HepG2 (cell line): Measurements from ENCODE around the gene PCSK5. TPM values are rescaled to one million over a fixed set of nuclear protein-coding genes. Genes with fewer than 3 reads are reported as not detected.

Experiments
- ATAC-seq: fragments of 200-7000 bp; cut with Tn5 transposase; 3 replicates; pipeline ENCODE4 v1.9.1; 2020; ENCODE audit warnings: mild to moderate bottlenecking, moderate library complexity
- BruUV-seq: library from RNA; stranded (reverse); fragments of 400-500 nt; replicated peaks from 2 replicates; lab custom pipeline; 2021; lab: Mats Ljungman, UMichigan
- CTCF ChIA-PET: fragments of 300-600 bp; formaldehyde crosslinking; extraction: SDS; loops from one replicate; lab custom pipeline; 2021; ENCODE audit warnings: low total read pairs, inconsistent platforms, low intra/inter-chr PET ratio; lab: Yijun Ruan, JAX
- POLR2A ChIA-PET: fragments of 350-600 bp; sonication (Branson Sonifier 250); formaldehyde crosslinking; loops from one replicate; lab custom pipeline; 2020; ENCODE audit warnings: antibody characterized with exemption, inconsistent platforms; lab: Yijun Ruan, JAX
- DNase-seq: peaks from one replicate; pipeline ENCODE4 v3.0.0-alpha.2; 2015; ENCODE audit warnings: low spot score
- FAIRE-seq: peaks from 3 replicates; lab custom pipeline; 2011; peaks lifted over from hg19 to GRCh38; lab: Jason Lieb, UNC
- H2AFZ ChIP-seq: one replicate; pipeline ENCODE4 v1.6.1; 2011; ENCODE audit warnings: low read length, inconsistent platforms
- H3K27ac ChIP-seq: fragments of 300-600 bp; 3 replicates; pipeline ENCODE4 v1.8.0; 2011; ENCODE audit warnings: mixed run types, mild to moderate bottlenecking, mixed read lengths, low read length, inconsistent platforms; ENCODE audit not compliant: insufficient read depth; ENCODE audit errors: extremely low read length
- H3K27me3 ChIP-seq, 2 experiments: fragments of 200-600 bp in 1 of 2; 2 replicates in 1 of 2; 3 replicates in 1 of 2; pipeline versions ENCODE4 v1.6.0 to v1.8.0; 2011; ENCODE audit warnings: low read length in 2 of 2, mild to moderate bottlenecking in 2 of 2, moderate library complexity in 2 of 2, inconsistent platforms in 1 of 2; ENCODE audit not compliant: insufficient read depth in 2 of 2, control insufficient read depth in 1 of 2
- H3K36me3 ChIP-seq, 2 experiments: fragments of 200-600 bp in 1 of 2; replicated peaks in 1 of 2; 2 replicates in 1 of 2; 3 replicates in 1 of 2; pipeline versions ENCODE4 v1.5.1 to v1.8.0; 2011; ENCODE audit warnings: low read length in 2 of 2, inconsistent platforms in 1 of 2; ENCODE audit not compliant: insufficient read depth in 2 of 2, control insufficient read depth in 1 of 2
- H3K4me1 ChIP-seq: 2 replicates; pipeline ENCODE4 v1.5.1; 2012; ENCODE audit warnings: low read length, inconsistent platforms; ENCODE audit not compliant: insufficient read depth
- H3K4me2 ChIP-seq: 2 replicates; pipeline ENCODE4 v1.6.0; 2011; ENCODE audit warnings: low read depth, low read length, inconsistent platforms
- H3K4me3 ChIP-seq, 3 experiments: fragments of 200-600 bp in 1 of 3; sonication (generic), shearing (Covaris generic) in 1 of 3; replicated peaks in 1 of 3; 2 replicates each; pipeline ENCODE4 v1.5.1; 2011 to 2016; ENCODE audit warnings: low read length in 3 of 3, inconsistent platforms in 2 of 3, low read depth in 2 of 3, mild to moderate bottlenecking in 2 of 3, control low read depth in 1 of 3, mixed read lengths in 1 of 3; ENCODE audit not compliant: insufficient read depth in 1 of 3
- H3K79me2 ChIP-seq: one replicate; pipeline ENCODE4 v1.6.1; 2011; ENCODE audit warnings: low read length, inconsistent platforms; ENCODE audit not compliant: insufficient read depth
- H3K9ac ChIP-seq: 2 replicates; pipeline ENCODE4 v1.6.0; 2011; ENCODE audit warnings: mild to moderate bottlenecking, low read depth, low read length, inconsistent platforms; ENCODE audit not compliant: insufficient read depth
- H3K9me3 ChIP-seq: 2 replicates; pipeline ENCODE4 v1.5.1; 2012; ENCODE audit warnings: mild to moderate bottlenecking, low read length
- H4K20me1 ChIP-seq: 2 replicates; pipeline ENCODE4 v1.6.0; 2011; ENCODE audit warnings: inconsistent platforms, mild to moderate bottlenecking, low read length, moderate library complexity; ENCODE audit not compliant: insufficient read depth
- KAT7 ChIP-seq: IDR thresholded peaks from 2 replicates; pipeline ENCODE4 v1.6.1; 2018; ENCODE audit warnings: borderline replicate concordance, missing compliant biosample characterization
- NKX3-1 ChIP-seq: sonication (generic); formaldehyde crosslinking; IDR thresholded peaks from 2 replicates; pipeline ENCODE4 v1.5.0; 2020; ENCODE audit warnings: missing genetic modification reagents
- SRSF4 ChIP-seq: fragments of 200-400 bp; formaldehyde crosslinking; IDR thresholded peaks from one replicate; pipeline ENCODE4 v1.6.1; 2018; ENCODE audit warnings: mild to moderate bottlenecking, low read depth, low read length, moderate library complexity; ENCODE audit not compliant: poor library complexity, severe bottlenecking
- TBX2 ChIP-seq: sonication (generic); formaldehyde crosslinking; IDR thresholded peaks from 2 replicates; pipeline ENCODE4 v1.5.0; 2020; ENCODE audit warnings: missing genetic modification reagents, mild to moderate bottlenecking, borderline replicate concordance
- TCF12 ChIP-seq, 2 experiments: fragments of 450-650 bp in 1 of 2; sonication (generic) in 1 of 2; formaldehyde crosslinking in 1 of 2; IDR thresholded peaks; 2 replicates each; pipeline versions ENCODE4 v1.6.1 to v1.8.0; 2017 to 2022; ENCODE audit warnings: antibody characterized with exemption in 1 of 2, mild to moderate bottlenecking in 1 of 2, missing genetic modification reagents in 1 of 2, moderate library complexity in 1 of 2
- ZBTB7A ChIP-seq: sonication (generic); formaldehyde crosslinking; IDR thresholded peaks from 2 replicates; pipeline ENCODE4 v1.8.0; 2022; ENCODE audit warnings: mild to moderate bottlenecking, missing genetic modification reagents
- WGBS: methylation state at CpG from one replicate; pipeline ENCODE4 v1.1.6; 2017; ENCODE audit warnings: low lambda C conversion rate; 5-methylcytosine and 5-hydroxymethylcytosine counted together
- in situ Hi-C: cut with HindIII; loops from 2 replicates; pipeline ENCODE4 v1.10.0; 2017; ENCODE audit warnings: low pct_unique_long_range_greater_than_20kb; ENCODE audit not compliant: extremely low pct_ligation_motif_present
- intact Hi-C: fragments of 100-400 bp; cut with micrococcal nuclease; formaldehyde crosslinking; loops from one replicate; pipeline ENCODE4 v1.10.0; 2022; ENCODE audit not compliant: unreplicated experiment
- polyA plus RNA-seq, 8 experiments: library from polyadenylated mRNA; depleted of rRNA in 3 of 8; stranded (reverse) in 7 of 8; unstranded in 1 of 8; fragments of >200 nt; fragmentation: Illumina TruSeq in 4 of 8; extraction: Trizol in 4 of 8; gene quantifications; 2 replicates each; pipeline versions ENCODE4 v1.2.1 to v1.2.3, GENCODE V29; 2011 to 2016; ENCODE audit warnings: low read depth in 4 of 8, missing spikeins in 1 of 8, mixed read lengths in 1 of 8; ENCODE audit not compliant: insufficient read depth in 1 of 8
- total RNA-seq, 5 experiments: library from RNA; depleted of rRNA; stranded (reverse); fragments of >200 nt; fragmentation: Illumina TruSeq; extraction: Trizol; gene quantifications; 2 replicates each; pipeline ENCODE4 v1.2.3, GENCODE V29; 2016; ENCODE audit warnings: low read depth in 1 of 5
- TF ChIP-seq, protein P1 (sequence below): sonication (generic); IDR thresholded peaks from 2 replicates; pipeline ENCODE4 v1.6.1; 2016; ENCODE audit warnings: low read depth, borderline replicate concordance
- TF ChIP-seq, protein P2 (sequence below): sonication (generic); formaldehyde crosslinking; IDR thresholded peaks from 2 replicates; pipeline ENCODE4 v1.8.1; 2023; ENCODE audit warnings: mild to moderate bottlenecking, missing genetic modification reagents
- TF ChIP-seq, protein P3 (sequence below): sonication (generic); formaldehyde crosslinking; IDR thresholded peaks from 2 replicates; pipeline ENCODE4 v1.8.1; 2023; ENCODE audit warnings: mild to moderate bottlenecking, missing genetic modification reagents, borderline replicate concordance
- TF ChIP-seq, protein P4 (sequence below): sonication (generic); formaldehyde crosslinking; IDR thresholded peaks from 2 replicates; pipeline ENCODE4 v1.5.0; 2020; ENCODE audit warnings: mild to moderate bottlenecking, missing genetic modification reagents, moderate library complexity
- TF ChIP-seq, protein P5 (sequence below): sonication (generic); formaldehyde crosslinking; conservative IDR thresholded peaks from 2 replicates; pipeline ENCODE4 v1.8.1; 2023; ENCODE audit warnings: missing genetic modification reagents

The PCSK5 gene
- total and polyA plus RNA-seq, 2 of the 13 experiments (the other 11 are each of a cell fraction or from before 2014, with no cell fraction given) = 0.55 to 0.66 TPM

DNA sequence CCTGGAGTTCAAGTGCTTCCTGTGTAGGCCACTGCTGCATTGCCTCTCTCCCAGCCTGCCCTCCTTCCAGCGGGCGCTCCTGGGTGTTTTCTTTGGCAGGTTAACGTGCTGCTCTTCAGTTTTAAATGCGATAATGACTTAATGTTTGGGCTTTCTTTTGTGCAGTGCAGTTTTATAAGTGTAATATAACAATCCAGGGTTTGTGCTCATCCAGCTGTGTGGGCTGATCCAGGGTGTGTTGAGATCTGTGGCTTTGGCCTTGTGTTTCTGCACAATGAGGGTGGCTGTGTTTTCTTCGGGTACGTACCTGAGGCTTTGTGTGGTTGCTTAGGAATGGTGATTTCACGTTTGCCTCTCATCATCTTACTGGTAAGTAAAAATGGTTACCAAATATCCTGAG, 50.6 kb downstream of the PCSK5 start:
- ChIA-PET POLR2A (no interaction called here), CTCF (no interaction called here)
- intact Hi-C loops = no loop called here
- ATAC-seq (no peak), DNase-seq (no peak), FAIRE-seq (no peak)
- Histone ChIP-seq H3K4me3 (no peak overlapping the region), H3K4me2 (no peak overlapping the region), H3K4me1 (no peaks in the 10 kb centered on the region), H3K9me3 (no peaks in the 10 kb centered on the region), H3K9ac (no peak overlapping the region), H3K79me2 (no peaks in the 10 kb centered on the region), H3K36me3 (no peaks in the 10 kb centered on the region), H4K20me1 (no peaks in the 10 kb centered on the region), H2AFZ (no peak overlapping the region), H3K27ac (no peak overlapping the region), H3K27me3 (no peaks in the 10 kb centered on the region)
- no TSS peak for BruUV-seq
- 57% methylated on average over 6 of the region's 7 CpGs for WGBS
- TF ChIP-seq TCF12 (IDR thresholded peaks at IDR 0.05) (no peak), TCF12 (CRISPR knock-in tag; IDR thresholded peaks at IDR 0.05) (no peak), NKX3-1 (no peak), ZBTB7A (CRISPR knock-in tag) (no peak)
- TF ChIP-seq, protein P1, sequence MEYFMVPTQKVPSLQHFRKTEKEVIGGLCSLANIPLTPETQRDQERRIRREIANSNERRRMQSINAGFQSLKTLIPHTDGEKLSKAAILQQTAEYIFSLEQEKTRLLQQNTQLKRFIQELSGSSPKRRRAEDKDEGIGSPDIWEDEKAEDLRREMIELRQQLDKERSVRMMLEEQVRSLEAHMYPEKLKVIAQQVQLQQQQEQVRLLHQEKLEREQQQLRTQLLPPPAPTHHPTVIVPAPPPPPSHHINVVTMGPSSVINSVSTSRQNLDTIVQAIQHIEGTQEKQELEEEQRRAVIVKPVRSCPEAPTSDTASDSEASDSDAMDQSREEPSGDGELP = no peak
- in situ Hi-C loops = no loop called here

DNA sequence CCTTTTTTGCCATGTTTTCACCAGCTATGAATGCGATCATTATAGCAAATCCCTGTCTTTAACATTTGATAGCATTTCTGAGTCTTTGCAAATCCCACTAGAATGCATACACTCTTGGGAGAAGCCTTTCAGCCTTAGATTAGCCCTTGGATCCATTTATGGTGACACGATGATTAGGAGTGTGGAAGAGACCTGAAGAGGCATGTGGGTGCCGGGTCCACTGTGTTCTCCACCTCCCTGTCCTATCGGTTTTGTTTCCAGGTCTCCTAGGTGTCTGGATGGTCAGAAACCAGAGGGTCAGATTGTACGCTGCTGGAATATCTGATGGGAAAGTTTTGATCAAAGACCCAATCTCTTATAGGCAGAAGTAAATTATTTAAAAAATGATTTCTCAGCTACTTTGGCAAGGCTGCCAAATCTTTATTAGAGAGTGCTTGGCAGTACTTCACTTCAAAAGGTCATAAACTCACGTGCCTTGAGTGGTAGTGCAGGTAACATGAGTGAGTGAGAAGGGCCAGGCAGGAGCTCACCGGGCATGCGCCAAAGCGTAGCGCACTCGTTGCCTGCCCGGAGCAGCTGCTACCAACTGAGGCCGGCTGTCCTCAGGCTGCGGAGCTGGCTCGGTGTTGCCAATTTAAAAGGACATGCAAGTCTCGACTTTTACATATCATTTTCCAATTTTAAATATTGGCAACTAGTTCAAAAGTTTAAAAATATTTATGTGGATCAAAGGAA, 51.3 kb downstream of the PCSK5 start:
- no peak overlapping the region for H3K4me3 ChIP-seq
- H3K9ac ChIP-seq = no peak overlapping the region
- DNase-seq (no peak), FAIRE-seq (no peak), ATAC-seq (no peak)
- H3K4me1 ChIP-seq = no peaks in the 10 kb centered on the region
- H3K27me3 ChIP-seq = no peaks in the 10 kb centered on the region
- BruUV-seq = no TSS peak
- H3K36me3 ChIP-seq = no peaks in the 10 kb centered on the region
- intact Hi-C loops = no loop called here
- in situ Hi-C loops = no loop called here
- no peaks in the 10 kb centered on the region for H4K20me1 ChIP-seq
- 57% methylated on average over 12 of the region's 16 CpGs for WGBS
- no peaks in the 10 kb centered on the region for H3K9me3 ChIP-seq
- no peak overlapping the region for H3K27ac ChIP-seq
- H3K4me2 ChIP-seq = no peak overlapping the region
- POLR2A ChIA-PET = no interaction called here
- no peaks in the 10 kb centered on the region for H3K79me2 ChIP-seq
- H2AFZ ChIP-seq = no peak overlapping the region
- CTCF ChIA-PET = no interaction called here
- TF ChIP-seq SRSF4 (no peak), TBX2 (no peak), KAT7 (CRISPR knock-in tag) (no peak)
- TF ChIP-seq, protein P2, sequence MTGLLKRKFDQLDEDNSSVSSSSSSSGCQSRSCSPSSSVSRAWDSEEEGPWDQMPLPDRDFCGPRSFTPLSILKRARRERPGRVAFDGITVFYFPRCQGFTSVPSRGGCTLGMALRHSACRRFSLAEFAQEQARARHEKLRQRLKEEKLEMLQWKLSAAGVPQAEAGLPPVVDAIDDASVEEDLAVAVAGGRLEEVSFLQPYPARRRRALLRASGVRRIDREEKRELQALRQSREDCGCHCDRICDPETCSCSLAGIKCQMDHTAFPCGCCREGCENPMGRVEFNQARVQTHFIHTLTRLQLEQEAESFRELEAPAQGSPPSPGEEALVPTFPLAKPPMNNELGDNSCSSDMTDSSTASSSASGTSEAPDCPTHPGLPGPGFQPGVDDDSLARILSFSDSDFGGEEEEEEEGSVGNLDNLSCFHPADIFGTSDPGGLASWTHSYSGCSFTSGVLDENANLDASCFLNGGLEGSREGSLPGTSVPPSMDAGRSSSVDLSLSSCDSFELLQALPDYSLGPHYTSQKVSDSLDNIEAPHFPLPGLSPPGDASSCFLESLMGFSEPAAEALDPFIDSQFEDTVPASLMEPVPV = no peak
- TF ChIP-seq, protein P3, sequence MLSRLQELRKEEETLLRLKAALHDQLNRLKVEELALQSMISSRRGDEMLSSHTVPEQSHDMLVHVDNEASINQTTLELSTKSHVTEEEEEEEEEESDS (CRISPR knock-in tag) = no peak
- TF ChIP-seq, protein P4, sequence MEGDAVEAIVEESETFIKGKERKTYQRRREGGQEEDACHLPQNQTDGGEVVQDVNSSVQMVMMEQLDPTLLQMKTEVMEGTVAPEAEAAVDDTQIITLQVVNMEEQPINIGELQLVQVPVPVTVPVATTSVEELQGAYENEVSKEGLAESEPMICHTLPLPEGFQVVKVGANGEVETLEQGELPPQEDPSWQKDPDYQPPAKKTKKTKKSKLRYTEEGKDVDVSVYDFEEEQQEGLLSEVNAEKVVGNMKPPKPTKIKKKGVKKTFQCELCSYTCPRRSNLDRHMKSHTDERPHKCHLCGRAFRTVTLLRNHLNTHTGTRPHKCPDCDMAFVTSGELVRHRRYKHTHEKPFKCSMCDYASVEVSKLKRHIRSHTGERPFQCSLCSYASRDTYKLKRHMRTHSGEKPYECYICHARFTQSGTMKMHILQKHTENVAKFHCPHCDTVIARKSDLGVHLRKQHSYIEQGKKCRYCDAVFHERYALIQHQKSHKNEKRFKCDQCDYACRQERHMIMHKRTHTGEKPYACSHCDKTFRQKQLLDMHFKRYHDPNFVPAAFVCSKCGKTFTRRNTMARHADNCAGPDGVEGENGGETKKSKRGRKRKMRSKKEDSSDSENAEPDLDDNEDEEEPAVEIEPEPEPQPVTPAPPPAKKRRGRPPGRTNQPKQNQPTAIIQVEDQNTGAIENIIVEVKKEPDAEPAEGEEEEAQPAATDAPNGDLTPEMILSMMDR = no peak
- TF ChIP-seq, protein P5, sequence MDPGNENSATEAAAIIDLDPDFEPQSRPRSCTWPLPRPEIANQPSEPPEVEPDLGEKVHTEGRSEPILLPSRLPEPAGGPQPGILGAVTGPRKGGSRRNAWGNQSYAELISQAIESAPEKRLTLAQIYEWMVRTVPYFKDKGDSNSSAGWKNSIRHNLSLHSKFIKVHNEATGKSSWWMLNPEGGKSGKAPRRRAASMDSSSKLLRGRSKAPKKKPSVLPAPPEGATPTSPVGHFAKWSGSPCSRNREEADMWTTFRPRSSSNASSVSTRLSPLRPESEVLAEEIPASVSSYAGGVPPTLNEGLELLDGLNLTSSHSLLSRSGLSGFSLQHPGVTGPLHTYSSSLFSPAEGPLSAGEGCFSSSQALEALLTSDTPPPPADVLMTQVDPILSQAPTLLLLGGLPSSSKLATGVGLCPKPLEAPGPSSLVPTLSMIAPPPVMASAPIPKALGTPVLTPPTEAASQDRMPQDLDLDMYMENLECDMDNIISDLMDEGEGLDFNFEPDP = no peak
